T follicular helper cell (primary cell): Measurements from ENCODE around the gene JARID2.

ENCODE experiments used
- DNase-seq: peaks from one replicate; pipeline ENCODE4 v3.0.0-alpha.2; 2020; ENCODE audit warnings: low read depth

The JARID2 gene

DNA sequence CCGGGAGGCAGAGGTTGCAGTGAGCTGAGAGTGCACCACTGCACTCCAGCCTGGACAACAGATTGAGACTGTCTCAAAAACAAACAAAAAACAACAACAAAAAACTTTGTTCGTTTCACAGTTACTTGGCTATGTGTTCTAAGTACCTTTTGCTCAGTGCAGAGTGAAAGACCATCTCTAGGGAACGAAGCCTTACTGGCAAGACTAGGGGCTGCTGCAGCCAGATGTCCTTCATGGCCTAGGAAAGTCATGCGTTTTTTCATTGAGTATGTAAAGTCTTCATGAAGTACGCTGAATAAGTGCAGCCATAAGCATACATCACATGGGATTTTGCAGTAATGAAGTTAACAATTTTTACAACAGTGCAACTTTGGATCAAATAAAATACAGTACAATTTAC, 111.1 kb downstream of the JARID2 start:
- no peak for DNase-seq

DNA sequence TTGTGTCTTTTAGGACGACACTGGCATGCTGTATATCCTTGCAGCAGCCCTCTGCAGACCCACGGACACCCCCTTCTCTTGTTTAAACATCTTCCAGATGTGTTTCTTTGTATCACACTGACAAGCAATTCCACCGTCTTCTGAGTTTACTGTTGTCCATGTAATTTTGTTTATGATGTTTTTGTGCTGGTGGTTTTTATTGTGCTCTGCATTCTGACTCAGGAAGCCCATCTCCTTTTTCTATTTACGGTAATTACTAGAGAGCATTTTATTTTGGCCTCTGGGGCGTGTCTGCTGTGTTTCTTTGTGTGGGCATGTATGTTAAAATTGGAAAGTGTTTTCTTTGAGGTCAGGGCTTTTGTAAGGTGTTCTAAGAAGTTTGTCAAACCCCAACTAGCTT, 111.9 kb downstream of the JARID2 start:
- no peak for DNase-seq

DNA sequence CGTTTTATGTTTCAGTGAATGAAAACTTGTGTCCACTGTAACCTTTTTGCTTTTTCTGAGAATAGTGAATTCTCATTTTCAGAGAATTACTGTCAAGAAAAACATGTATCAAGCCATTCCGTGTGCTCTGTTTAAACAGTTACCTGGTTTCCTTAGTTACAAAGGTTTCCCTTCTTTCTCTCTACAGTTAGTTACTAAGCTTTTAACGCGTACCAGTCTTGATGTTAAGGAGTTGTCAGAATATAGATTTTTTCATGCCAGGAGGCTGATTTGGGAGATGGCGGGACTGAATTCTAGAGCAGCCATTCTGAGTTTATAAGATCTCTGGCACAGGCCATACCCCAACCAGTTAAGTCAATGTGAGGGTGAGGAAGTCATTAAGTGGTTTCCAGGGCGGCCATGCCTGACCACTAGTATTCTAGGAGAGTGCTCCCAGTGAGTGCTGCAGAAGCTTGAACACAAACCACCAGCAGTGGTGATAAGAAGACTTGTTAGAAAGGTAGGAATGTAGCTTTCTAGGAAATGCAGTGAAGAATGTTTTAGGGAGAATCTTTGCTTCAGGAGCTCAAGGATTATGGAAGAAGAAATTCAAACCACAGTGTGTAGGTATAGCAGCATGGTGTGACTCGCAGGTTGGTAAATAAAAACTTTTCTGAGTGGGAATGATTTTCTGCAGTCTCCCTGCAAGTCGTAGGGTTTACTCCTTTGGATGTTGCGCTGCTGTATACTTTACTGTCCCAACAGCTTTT, 112.9 kb downstream of the JARID2 start:
- DNase-seq: no peak

DNA sequence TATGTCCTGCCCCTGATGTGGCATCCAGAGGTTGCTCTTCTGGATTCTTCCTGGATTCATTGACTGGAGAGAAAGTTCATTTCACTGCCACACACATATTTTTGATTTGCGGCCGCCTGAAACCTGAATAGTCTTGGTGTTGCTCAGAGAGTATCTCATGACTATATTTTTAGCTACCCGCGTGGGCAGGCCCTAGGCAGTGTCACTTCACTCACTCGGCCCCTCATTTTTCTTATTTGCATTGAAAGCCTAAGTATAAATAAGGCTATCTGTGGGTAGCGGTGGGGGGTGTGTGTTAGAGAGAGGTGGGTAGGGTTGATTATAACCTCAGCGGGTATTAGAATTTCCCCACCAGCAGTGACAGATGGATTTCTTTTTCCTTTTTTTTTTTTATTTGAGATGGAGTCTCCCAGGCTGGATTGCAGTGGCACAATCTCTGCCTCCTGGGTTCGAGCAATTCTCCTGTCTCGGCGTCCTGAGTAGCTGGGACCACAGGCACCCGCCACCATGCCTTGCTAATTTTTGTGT, 113.5 kb downstream of the JARID2 start:
- DNase-seq: no peak

DNA sequence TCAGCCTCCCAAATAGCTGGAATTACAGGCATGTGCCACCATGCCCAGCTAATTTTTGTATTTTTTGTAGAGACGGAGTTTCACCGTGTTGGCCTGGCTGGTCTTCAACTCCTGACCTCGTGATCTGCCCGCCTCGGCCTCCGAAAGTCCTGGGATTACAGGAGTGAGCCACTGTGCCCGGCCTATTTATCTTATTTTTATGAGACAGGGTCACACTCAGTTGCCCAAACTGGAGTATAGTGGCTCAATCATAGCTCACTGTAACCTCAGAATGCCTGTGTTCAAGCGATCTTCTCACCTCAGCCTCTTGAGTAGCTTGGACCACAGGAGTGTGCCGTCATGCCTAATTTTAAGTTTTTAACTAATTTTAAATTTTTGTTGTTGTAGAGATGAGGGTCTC, 114.4 kb downstream of the JARID2 start:
- DNase-seq: no peak

DNA sequence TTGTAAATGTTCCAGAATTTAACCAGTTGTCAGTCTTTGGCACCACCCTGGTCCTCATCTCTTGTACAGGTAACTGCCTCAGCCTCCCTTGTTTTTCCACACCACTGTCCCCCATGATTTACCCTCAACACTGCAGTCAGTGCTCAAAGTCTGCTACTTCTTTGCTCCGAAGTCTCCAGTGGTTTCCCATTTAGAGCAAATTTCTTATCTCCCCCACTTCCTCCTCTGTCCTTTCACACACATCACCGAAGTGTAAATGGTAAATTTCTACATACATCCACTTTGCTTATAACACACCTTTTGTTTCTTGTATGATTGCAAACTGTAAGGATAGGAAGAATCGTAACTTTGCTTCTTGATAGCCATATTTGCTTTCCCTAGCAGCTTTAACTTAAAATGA, 115.3 kb downstream of the JARID2 start:
- DNase-seq: no peak

DNA sequence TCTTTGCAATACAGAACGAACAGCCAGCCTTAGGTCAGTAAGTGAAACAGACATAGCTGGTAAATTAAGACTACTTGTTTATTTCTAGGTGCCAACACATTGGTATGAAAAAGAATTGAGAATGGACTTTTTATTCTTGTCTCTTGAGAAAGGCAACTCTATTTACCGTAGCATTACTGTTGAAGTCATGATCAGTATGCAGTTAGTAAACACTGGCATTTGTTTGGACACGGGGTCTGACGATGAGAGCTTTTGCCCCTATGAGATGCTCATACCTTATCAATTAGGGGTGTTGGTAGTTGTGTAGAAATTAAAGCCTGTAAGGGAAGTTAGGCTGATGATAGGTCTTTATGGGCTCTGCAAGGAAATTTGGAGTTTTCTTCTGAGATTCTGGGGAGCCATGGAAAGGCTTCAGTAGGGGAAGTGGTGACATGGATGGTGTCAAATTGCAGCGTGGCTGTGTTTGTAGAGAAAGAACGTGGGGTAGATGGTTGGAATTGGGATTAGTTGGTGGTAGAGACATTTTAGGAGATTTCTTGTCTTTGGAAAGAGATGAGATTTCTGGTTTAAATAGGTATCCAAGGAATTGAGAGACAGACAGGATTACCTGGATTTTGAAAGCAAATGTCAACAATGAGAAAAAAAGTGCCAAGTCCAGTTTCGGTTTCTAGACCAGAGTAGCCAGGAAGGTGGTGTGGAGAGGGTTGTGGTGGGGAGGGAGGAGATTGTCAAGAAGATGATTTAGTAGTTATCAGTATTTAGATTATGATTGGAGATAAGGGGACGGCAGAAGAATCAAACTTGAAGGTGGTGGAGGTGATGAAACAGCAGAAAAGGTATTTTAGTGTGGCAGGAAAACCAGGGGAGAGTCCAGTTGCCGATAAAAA, 116.6 kb downstream of the JARID2 start:
- no peak for DNase-seq

DNA sequence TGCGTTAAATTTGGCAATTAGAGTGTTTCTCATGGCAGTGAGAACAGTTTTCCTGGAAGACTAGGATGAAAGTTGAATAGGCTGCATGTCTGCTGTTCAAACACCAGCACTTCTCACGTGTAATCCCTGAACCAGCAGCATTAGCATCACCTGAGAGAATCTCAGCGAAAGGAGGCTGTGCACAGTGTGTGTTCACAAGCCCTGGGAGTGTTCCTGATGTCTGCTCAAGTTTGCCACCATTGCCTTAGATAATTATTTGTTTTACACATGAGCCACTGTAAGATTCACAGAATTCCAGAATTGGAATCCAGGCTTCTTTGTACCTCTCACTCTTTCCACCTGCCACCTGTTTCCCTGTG, 117.3 kb downstream of the JARID2 start:
- DNase-seq: no peak

DNA sequence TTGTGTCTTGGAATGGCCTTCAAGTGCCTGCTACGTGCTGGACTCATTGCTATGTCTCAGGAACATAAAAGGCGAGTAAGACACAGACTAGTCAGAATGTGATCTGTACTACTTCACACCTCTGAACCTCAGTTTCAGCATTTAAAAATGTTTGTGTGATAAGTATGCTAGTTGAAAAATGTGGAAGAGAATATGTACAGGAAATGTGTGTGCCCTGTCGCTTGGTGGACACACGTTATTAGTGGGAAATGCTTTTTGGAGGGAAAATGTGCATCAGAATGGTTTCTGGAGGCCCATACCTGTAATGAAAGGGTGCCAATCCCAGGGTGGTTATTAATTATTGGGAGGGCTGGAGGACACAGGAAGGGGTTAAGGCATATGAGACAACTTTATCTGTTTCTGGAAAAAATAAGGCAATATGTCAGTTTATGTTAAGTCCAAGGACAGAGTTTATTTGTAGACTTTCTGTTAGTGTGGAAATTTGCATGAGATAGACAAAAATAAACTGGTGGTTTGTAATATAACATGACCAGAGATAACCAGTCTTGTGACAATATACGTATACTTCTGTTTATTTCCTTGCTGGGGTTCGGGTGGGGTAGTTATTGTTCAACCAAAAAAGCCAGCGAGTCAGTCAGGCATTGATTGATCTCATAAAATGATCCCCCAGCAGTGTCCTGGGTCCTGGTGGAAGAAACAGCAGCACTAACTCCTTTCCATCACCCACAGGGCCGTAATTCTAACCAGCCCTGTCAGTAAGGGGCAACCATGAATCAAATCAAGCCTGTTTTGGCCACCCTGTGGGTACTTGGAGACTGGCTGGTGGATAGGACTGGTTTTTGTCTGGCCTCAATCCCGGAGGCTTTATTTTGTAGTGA, 117.9 kb downstream of the JARID2 start:
- DNase-seq: no peak

DNA sequence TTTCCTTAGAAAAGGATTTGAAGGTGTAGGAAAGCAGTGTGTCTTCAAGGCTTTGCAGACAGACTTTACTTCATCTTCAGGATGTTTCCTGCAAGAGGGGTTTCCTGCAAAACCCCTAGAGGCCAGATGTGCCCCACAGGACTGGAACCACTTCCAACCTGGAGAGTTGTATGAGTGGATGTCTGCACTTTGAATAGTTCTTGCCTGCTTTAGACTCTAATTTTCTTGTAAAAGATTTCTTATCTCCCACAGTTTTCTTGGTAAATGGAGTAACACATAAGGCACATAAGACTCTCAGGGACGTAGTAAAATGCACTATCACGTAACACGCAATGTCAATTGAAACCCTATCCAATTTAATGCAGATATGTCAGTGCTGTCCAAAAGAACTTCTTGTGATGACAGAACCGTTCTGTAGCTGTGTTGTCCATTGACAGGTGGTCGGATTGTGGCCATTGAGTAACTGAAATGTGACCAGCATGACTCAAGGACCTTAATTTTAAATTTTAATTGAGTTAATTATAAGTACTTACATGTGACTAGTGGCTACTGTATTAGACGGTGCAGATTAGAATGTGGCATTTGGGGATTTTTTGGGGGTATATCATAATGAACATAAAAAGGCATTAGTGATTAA, 118.7 kb downstream of the JARID2 start:
- DNase-seq: no peak

DNA sequence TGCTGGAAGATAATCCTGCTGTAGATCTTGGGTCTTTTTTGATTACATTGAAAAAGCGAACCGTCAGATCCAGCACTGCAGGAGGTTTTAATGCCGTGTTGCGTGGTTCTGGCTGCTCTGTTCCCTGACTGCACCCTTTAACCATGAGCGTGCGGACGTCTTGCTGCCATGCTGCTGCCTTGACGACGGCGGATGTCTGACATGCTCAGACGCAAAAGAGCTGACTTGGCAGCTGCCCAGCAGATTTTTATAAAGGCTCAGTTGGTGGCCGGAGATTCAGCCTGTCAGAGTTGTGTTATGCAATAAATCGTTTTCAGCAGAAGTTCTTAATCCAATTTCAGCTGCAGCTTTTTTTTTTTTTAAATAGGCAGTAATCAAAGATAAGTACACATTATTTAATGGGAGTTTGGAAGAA, 119.4 kb downstream of the JARID2 start:
- peak; percentile 31 for DNase-seq

DNA sequence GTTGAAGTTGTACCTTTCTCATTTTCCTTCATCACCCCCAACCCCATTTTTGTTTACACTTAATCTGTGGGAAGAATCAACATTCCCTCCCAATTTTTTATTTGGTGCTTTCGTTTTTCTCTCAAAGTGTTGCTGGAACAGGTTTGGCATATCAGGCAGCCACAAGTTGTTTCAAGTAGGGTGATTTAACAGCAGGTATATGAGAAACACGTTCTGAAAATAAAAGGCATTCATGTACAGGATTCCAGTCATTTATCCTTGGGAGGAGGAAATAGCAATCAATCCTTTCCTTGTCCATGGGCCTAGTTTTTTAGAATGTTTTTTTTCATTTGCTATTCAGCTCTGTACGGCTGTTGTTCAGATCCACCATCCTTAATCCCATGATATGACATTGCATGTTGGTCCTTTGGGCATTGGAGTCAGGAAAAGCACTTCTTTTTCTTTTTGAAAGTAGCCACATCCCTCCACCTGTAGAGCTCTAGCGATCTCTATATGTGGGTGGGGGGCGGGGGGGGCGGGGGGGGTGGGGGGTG, 120.2 kb downstream of the JARID2 start:
- DNase-seq: no peak

DNA sequence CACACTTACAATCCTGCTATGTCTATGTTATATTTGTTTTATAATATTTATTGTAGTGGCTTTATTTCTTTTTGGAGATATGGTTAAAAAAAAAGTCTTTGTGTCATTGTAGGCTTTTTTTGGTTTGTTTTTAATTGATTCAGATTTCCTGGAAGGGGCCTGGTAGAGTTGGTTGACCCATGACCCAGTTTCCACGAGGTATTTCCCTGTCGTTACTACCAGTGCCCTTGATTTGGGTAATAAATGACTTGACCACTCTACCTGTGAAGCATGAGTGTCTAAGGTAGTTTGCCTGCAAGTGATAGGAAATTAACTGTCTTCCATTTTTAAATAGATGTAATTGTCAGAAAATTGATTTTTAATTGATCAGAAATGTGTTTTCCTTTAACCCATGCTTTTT, 121.0 kb downstream of the JARID2 start:
- no peak for DNase-seq

DNA sequence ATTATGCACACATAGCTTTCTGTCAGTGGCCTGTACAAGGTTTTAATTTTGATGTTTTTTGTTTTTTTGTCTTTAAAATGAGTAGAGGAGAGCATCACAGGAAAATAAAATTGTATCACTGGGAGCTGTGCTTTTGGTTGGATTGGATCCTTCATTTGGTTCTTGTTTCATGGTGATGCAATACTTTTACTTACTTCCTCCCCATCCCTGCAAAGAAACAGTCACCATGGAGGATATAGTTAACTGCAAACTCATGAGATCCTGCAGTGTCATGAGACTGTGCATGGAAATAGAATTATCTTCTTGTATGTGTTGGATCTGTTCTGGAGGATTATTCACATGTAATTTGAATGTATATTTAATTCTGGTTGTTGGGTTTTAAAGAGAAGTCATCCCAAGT, 122.3 kb downstream of the JARID2 start:
- no peak for DNase-seq

DNA sequence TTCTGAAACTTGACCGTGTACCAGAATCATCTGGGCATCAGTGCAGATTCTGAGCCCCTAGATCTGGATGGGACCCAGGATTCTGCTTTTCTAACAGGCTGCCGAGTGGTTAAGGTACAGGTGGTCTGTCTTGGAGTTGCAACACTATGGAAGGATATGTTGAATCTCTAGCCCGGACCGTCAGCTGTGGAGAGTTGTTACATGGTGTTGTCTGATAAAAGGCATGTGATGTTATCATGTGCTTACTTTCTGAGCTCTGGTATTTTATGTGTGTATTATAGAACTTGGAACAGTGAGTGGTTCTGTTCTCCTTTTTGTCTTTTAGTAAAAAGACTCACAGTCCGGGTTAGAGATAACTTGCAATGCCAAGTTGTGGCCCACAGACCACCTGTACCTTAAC, 123.0 kb downstream of the JARID2 start:
- DNase-seq: no peak

DNA sequence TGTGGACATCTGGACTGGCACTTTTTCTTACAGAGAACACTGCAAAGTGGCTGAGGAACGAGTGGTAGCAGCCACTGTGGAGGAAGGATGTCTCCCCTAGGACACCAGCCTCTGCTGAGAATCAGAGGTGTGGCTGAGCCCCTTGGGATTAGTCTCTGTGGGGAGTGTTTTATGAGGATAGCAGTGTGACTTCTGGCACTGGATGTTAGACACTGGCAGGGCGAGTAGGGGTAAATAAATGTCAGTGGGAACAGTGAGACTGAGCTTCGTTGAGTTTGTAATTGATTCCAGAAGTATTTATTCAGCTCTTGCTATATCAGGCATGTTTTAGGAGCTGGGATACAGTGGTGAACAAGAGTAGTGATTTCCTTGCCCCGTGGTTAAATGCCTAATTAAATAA, 124.0 kb downstream of the JARID2 start:
- DNase-seq: no peak

DNA sequence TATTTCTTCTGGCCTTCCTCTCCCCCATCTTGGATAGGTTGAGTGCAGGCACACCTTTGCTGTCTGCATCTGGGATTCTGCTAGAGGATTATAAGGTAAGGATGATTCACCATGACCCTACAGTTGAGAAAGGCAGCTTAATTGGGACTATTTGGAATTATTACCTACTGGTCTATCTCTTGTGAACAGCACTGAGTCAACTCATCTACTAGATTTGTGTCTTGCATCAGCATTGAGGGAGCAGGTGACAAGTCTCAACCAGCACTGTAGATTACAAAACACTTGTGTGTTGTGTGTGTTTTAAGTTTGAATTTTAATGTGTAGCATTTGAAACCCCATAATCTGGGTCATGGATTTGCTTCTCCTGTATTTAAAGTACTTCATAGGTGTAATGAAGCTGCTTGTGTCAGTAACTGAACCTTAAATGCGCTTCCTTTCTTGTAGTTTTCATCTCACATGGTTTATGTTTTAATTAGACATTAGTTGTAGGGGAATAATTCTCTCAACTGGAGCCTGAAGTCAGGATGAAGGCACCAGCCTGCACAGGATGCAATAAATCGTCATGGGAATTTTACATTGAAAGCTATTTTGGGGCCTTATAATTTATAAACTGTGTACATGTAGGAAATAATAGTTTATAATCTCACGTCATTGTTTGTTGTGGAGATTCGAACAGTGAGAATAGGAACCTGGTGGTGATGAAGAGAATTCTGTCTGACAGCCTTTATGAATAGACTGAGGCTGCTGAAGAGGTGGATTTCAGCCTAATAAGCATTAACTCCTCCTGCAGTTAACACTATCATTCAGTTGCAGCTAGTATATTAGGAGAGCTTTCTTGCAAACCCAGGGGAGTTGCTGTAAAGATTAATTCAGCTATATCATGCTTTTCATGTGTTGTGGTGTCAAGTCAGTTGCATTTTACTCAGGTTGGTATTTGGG, 125.1 kb downstream of the JARID2 start:
- no peak for DNase-seq

DNA sequence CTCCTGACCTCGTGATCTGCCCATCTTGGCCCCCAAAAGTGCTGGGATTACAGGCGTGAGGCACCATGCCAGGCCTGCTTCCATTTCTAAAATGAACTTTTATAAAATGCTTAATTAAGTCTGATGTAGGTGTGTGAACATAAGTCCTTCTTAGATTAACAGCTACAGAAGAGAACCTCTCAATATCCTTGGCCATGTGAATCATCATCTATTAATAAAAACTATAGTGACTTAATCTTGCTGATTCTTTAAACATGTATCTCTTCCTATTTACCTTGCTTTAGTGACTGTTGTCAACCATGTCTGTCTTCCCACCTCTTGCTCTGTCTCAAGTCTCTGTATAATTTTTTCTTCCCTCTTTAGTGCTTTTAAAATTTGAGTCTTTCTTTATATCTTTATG, 127.1 kb downstream of the JARID2 start:
- no peak for DNase-seq

DNA sequence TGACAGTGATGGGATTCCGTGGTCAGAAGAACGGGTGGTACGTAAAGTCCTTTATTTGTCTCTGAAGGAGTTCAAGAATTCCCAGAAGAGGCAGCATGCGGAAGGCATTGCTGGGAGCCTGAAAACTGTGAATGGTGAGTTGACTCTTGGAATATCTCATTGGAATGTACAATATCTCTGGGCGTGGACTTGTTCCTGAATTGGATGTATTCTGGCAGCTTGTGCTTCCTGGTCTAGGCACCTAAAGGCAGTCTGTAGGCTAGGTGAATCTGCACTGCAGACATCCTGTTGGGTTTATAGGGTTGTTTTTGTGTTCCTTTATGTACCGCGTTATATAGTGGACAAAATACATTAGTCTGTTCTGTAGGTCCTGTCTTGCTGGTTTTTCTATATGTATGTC, 128.2 kb downstream of the JARID2 start:
- DNase-seq: no peak

DNA sequence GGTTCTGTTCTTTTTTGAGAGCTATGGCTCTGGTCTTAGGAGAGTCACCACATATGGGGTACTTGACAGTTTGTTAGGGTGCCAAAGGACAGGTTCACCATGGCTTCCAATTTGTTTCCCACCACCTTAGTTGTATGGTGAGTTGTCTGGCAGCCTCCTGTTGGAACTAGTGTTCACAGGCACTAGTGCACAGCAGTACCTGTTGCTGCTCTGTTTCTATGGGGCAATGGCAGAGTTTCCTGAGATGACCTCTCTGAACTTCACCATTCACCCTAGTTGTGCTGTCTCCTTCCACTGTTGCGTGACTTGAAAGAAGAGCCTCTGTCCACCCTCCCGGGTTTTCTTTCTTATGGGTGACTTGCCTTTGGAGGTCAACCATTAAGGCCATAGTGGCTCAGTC, 129.1 kb downstream of the JARID2 start:
- DNase-seq: no peak
